ENCODE data around the gene ZSWIM4.
"Not testable (repeated sequence)": the region's sequence is repeated elsewhere in the genome, so short reads cannot be mapped to it uniquely, and the experiment has no call there.

ZSWIM4 gene

GRCh38 chr19:13846557-13847406 is 51.5 kb downstream of the ZSWIM4 start:
- Histone ChIP-seq H3K27ac (peak overlapping the region; percentile 95 to 100 (median 99)), H3K27me3 (peaks cover 0 to 21% (median 11%) of the 10 kb centered on the region in 11 experiments; a peak in 10 of 22 replicates), H4K20me1 (peaks cover 0 to 8% (median under 1%) of the 10 kb centered on the region in 11 experiments; a peak in 9 of 22 replicates), H3K4me3 (peak overlapping the region; percentile 50 to 74 (median 62)), H3K36me3 (no peaks in the 10 kb centered on the region), H3K9me3 (replicated peaks in 1 of 11) (no peaks in the 10 kb centered on the region), H3K4me1 (peaks cover 53 to 81% (median 75%) of the 10 kb centered on the region in 10 experiments), H3K9ac (peak overlapping the region; percentile 91 to 100 (median 96)), H3K4me2 (peak overlapping the region; percentile 70 to 95 (median 90))
- TF ChIP-seq Cebpa-rat (IDR thresholded peaks at IDR 0.05), result peak in 4 of 11 experiments; percentile 57 to 84 (median 70); a peak in 7 of 22 replicates

GRCh38 chr19:13847407-13848339 is 52.4 kb downstream of the ZSWIM4 start:
- H3K36me3 ChIP-seq, result no peaks in the 10 kb centered on the region
- H3K4me2 ChIP-seq, result peak overlapping the region; percentile 70 to 95 (median 90)
- no peaks in the 10 kb centered on the region for H4K20me1 ChIP-seq
- H3K9me3 ChIP-seq (replicated peaks in 1 of 11), result no peaks in the 10 kb centered on the region
- TF ChIP-seq Cebpa-rat (IDR thresholded peaks at IDR 0.05), result no peak
- peaks cover 0 to 21% (median 11%) of the 10 kb centered on the region in 11 experiments; a peak in 10 of 22 replicates for H3K27me3 ChIP-seq
- H3K9ac ChIP-seq, result peak overlapping the region; percentile 91 to 100 (median 96)
- H3K4me3 ChIP-seq, result peak overlapping the region; percentile 50 to 74 (median 62)
- peaks cover 53 to 81% (median 74%) of the 10 kb centered on the region in 10 experiments for H3K4me1 ChIP-seq
- peak overlapping the region; percentile 95 to 100 (median 99) for H3K27ac ChIP-seq

GRCh38 chr19:13848340-13848677 is 53.1 kb downstream of the ZSWIM4 start:
- peak overlapping the region; percentile 95 to 100 (median 99); a peak in 21 of 22 replicates for H3K27ac ChIP-seq
- peak overlapping the region in 9 of 11 experiments; percentile 94 to 100 (median 96); a peak in 13 of 22 replicates for H3K9ac ChIP-seq
- TF ChIP-seq Cebpa-rat (IDR thresholded peaks at IDR 0.05), result no peak
- H3K4me2 ChIP-seq, result peak overlapping the region; percentile 70 to 95 (median 90)
- H3K36me3 ChIP-seq, result no peaks in the 10 kb centered on the region
- no peaks in the 10 kb centered on the region for H3K9me3 ChIP-seq (replicated peaks in 1 of 11)
- H3K27me3 ChIP-seq, result peaks cover 0 to 21% (median 11%) of the 10 kb centered on the region in 11 experiments; a peak in 10 of 22 replicates
- H3K4me1 ChIP-seq, result peaks cover 50 to 77% (median 69%) of the 10 kb centered on the region in 10 experiments
- H3K4me3 ChIP-seq, result no peak overlapping the region; a peak in 1 of 20 replicates
- H4K20me1 ChIP-seq, result no peaks in the 10 kb centered on the region

GRCh38 chr19:13848798-13849676 is 53.8 kb downstream of the ZSWIM4 start:
- Histone ChIP-seq H3K4me3 (no peak overlapping the region), H3K4me2 (peak overlapping the region in 7 of 11 experiments; percentile 2 to 86 (median 20); a peak in 5 of 22 replicates), H3K9me3 (replicated peaks in 1 of 11) (no peaks in the 10 kb centered on the region), H3K27ac (peak overlapping the region in 6 of 11 experiments; percentile 2 to 42 (median 22); a peak in 8 of 22 replicates), H3K4me1 (peaks cover 43 to 70% (median 62%) of the 10 kb centered on the region in 10 experiments), H3K9ac (peak overlapping the region in 1 of 11 experiments; percentile 14; a peak in 1 of 22 replicates), H4K20me1 (no peaks in the 10 kb centered on the region), H3K36me3 (no peaks in the 10 kb centered on the region), H3K27me3 (peaks cover 0 to 21% (median 11%) of the 10 kb centered on the region in 11 experiments; a peak in 10 of 22 replicates)
- no peak for TF ChIP-seq Cebpa-rat (IDR thresholded peaks at IDR 0.05)

GRCh38 chr19:13849991-13850909 is 55.0 kb downstream of the ZSWIM4 start:
- Histone ChIP-seq H3K4me1 (peaks cover 33 to 61% (median 50%) of the 10 kb centered on the region in 10 experiments), H3K27me3 (peaks cover 0 to 21% (median 11%) of the 10 kb centered on the region in 11 experiments; a peak in 10 of 22 replicates), H3K36me3 (no peaks in the 10 kb centered on the region), H4K20me1 (no peaks in the 10 kb centered on the region), H3K4me2 (peak overlapping the region in 10 of 11 experiments; percentile 21 to 78 (median 43); a peak in 19 of 22 replicates), H3K9me3 (replicated peaks in 1 of 11) (no peaks in the 10 kb centered on the region), H3K9ac (peak overlapping the region in 2 of 11 experiments; percentile 13 to 15; a peak in 1 of 22 replicates), H3K27ac (peak overlapping the region in 3 of 11 experiments; percentile 14 to 68 (median 27); a peak in 8 of 22 replicates), H3K4me3 (no peak overlapping the region)
- no peak for TF ChIP-seq Cebpa-rat (IDR thresholded peaks at IDR 0.05)

- H3K4me3 ChIP-seq, result no peak overlapping the region
- H3K9me3 ChIP-seq (replicated peaks in 1 of 11), result no peaks in the 10 kb centered on the region
- no peaks in the 10 kb centered on the region for H3K36me3 ChIP-seq
- H3K9ac ChIP-seq, result peak overlapping the region in 2 of 11 experiments; percentile 6 to 15; a peak in 2 of 22 replicates
- peaks cover 0 to 21% (median 11%) of the 10 kb centered on the region in 11 experiments; a peak in 10 of 22 replicates for H3K27me3 ChIP-seq
- H3K4me2 ChIP-seq, result peak overlapping the region in 8 of 11 experiments; percentile 28 to 78 (median 54); a peak in 17 of 22 replicates
- H3K27ac ChIP-seq, result peak overlapping the region in 7 of 11 experiments; percentile 4 to 68 (median 42); a peak in 9 of 22 replicates
- no peaks in the 10 kb centered on the region for H4K20me1 ChIP-seq
- peaks cover 26 to 56% (median 42%) of the 10 kb centered on the region in 10 experiments for H3K4me1 ChIP-seq
- no peak for TF ChIP-seq Cebpa-rat (IDR thresholded peaks at IDR 0.05)
Observed at GRCh38 chr19:13850910-13851733, 55.9 kb downstream of the ZSWIM4 start.

GRCh38 chr19:13851734-13852114 is 56.5 kb downstream of the ZSWIM4 start:
- not testable (repeated sequence) for H3K4me3 ChIP-seq
- H3K27ac ChIP-seq, result peak overlapping the region in 6 of 11 experiments; percentile 4 to 68 (median 43); a peak in 5 of 22 replicates

GRCh38 chr19:13852171-13852707 is 57.0 kb downstream of the ZSWIM4 start:
- H3K4me2 ChIP-seq; H3K4me3 ChIP-seq; H3K36me3 ChIP-seq; H3K9me3 ChIP-seq (replicated peaks in 1 of 11); H4K20me1 ChIP-seq; H3K27ac ChIP-seq; H3K9ac ChIP-seq: not testable (repeated sequence)
- H3K4me1 ChIP-seq, result peaks cover 18 to 47% (median 34%) of the 10 kb centered on the region in 10 experiments; a peak in 19 of 20 replicates
- H3K27me3 ChIP-seq, result peaks cover 0 to 21% (median 11%) of the 10 kb centered on the region in 11 experiments; a peak in 10 of 22 replicates

More at GRCh38 chr19:13851734-13852114, 56.5 kb downstream of the ZSWIM4 start:
- Histone ChIP-seq H3K9ac (peak overlapping the region in 1 of 11 experiments; percentile 6; a peak in 1 of 22 replicates), H3K4me1 (peaks cover 23 to 50% (median 37%) of the 10 kb centered on the region in 10 experiments; a peak in 19 of 20 replicates), H3K27me3 (peaks cover 0 to 21% (median 11%) of the 10 kb centered on the region in 11 experiments; a peak in 10 of 22 replicates), H3K4me2 (peak overlapping the region in 4 of 11 experiments; percentile 55 to 78 (median 64); a peak in 7 of 22 replicates)
- not testable (repeated sequence) for H4K20me1 ChIP-seq; H3K36me3 ChIP-seq; H3K9me3 ChIP-seq (replicated peaks in 1 of 11)

Data from BLaER1 treated with 17β-estradiol and CSF1 and Interleukin-3, amounts not matched to agents 10 nM and 100 nM (cell line).